IMR-90 (cell line): ENCODE measurements around the gene NAB1. TPM values are rescaled to one million over a fixed set of nuclear protein-coding genes. Genes with fewer than 3 reads are reported as not detected.

ENCODE experiments used
- ATAC-seq: fragments of 200-7000 bp; cut with Tn5 transposase; 2 replicates; pipeline ENCODE4 v1.9.1; 2020; ENCODE audit warnings: low read depth, mild to moderate bottlenecking, moderate library complexity
- BruUV-seq: library from RNA; stranded (reverse); fragments of 400-500 nt; replicated peaks from 2 replicates; lab custom pipeline; 2021; lab: Mats Ljungman, UMichigan
- CTCF ChIA-PET: fragments of 300-600 bp; formaldehyde crosslinking; extraction: SDS; loops from one replicate; lab custom pipeline; 2021; ENCODE audit warnings: antibody characterized with exemption; lab: Yijun Ruan, JAX
- POLR2A ChIA-PET: fragments of 300-600 bp; sonication (Branson Sonifier 250); formaldehyde crosslinking; loops from one replicate; lab custom pipeline; 2022; ENCODE audit warnings: antibody characterized with exemption; ENCODE audit not compliant: unreplicated experiment; lab: Charles Lee
- DNase-seq: peaks from one replicate; pipeline ENCODE4 v3.0.0; 2013
- H2AFZ ChIP-seq: replicated peaks from 2 replicates; pipeline ENCODE3; 2013; ENCODE audit warnings: low read length, mild to moderate bottlenecking; ENCODE audit not compliant: poor library complexity
- H2AK5ac ChIP-seq: 2 replicates; pipeline ENCODE4 v1.6.1; 2013; ENCODE audit warnings: low read depth, low read length, inconsistent platforms
- H2AK9ac ChIP-seq: replicated peaks from 2 replicates; pipeline ENCODE3; 2013; ENCODE audit warnings: mild to moderate bottlenecking, low read depth, low read length, moderate library complexity; ENCODE audit not compliant: poor library complexity
- H2BK120ac ChIP-seq: 2 replicates; pipeline ENCODE4 v1.6.1; 2013; ENCODE audit warnings: low read depth, low read length, inconsistent platforms
- H2BK15ac ChIP-seq: 3 replicates; pipeline ENCODE4 v1.6.1; 2013; ENCODE audit warnings: low read depth, low read length, inconsistent platforms
- H2BK20ac ChIP-seq: 2 replicates; pipeline ENCODE4 v1.6.1; 2013; ENCODE audit warnings: low read depth, mild to moderate bottlenecking, inconsistent platforms, low read length, moderate library complexity
- H2BK5ac ChIP-seq: 2 replicates; pipeline ENCODE4 v1.6.1; 2013; ENCODE audit warnings: mild to moderate bottlenecking, low read depth, low read length, inconsistent platforms; ENCODE audit not compliant: poor library complexity, severe bottlenecking
- H3K14ac ChIP-seq: replicated peaks from 2 replicates; pipeline ENCODE4 v1.6.1; 2013; ENCODE audit warnings: low read depth, low read length, inconsistent platforms
- H3K18ac ChIP-seq: 2 replicates; pipeline ENCODE4 v1.6.1; 2013; ENCODE audit warnings: low read depth, low read length, control low read depth
- H3K23ac ChIP-seq: 2 replicates; pipeline ENCODE4 v1.6.1; 2013; ENCODE audit warnings: low read depth, low read length, inconsistent platforms
- H3K27ac ChIP-seq: 2 replicates; pipeline ENCODE4 v1.5.1; 2013; ENCODE audit warnings: mild to moderate bottlenecking, control low read depth, low read length; ENCODE audit not compliant: insufficient read depth
- H3K27me3 ChIP-seq: 2 replicates; pipeline ENCODE4 v1.6.1; 2013; ENCODE audit warnings: low read length; ENCODE audit not compliant: control insufficient read depth, insufficient read depth
- H3K36me3 ChIP-seq: 2 replicates; pipeline ENCODE4 v1.6.1; 2013; ENCODE audit warnings: low read length, mixed read lengths; ENCODE audit not compliant: control insufficient read depth, insufficient read depth
- H3K4ac ChIP-seq: 2 replicates; pipeline ENCODE4 v1.6.1; 2013; ENCODE audit warnings: low read depth, low read length, inconsistent platforms
- H3K4me1 ChIP-seq: 2 replicates; pipeline ENCODE4 v1.6.1; 2013; ENCODE audit warnings: low read length, mixed read lengths; ENCODE audit not compliant: control insufficient read depth, insufficient read depth
- H3K4me2 ChIP-seq: 2 replicates; pipeline ENCODE4 v1.6.1; 2013; ENCODE audit warnings: low read depth, mild to moderate bottlenecking, control low read depth, low read length, moderate library complexity
- H3K4me3 ChIP-seq: 2 replicates; pipeline ENCODE4 v1.5.1; 2013; ENCODE audit warnings: low read depth, mild to moderate bottlenecking, control low read depth, low read length, moderate library complexity; ENCODE audit not compliant: insufficient read depth
- H3K56ac ChIP-seq: 2 replicates; pipeline ENCODE4 v1.6.1; 2013; ENCODE audit warnings: low read length, inconsistent platforms; ENCODE audit not compliant: insufficient read depth; ENCODE audit errors: extremely low read depth
- H3K79me1 ChIP-seq, 2 experiments: 2 replicates each; pipeline ENCODE4 v1.6.1; 2013; ENCODE audit warnings: low read length in 2 of 2, inconsistent platforms in 1 of 2, low read depth in 1 of 2
- H3K9ac ChIP-seq: 2 replicates; pipeline ENCODE4 v1.6.1; 2013; ENCODE audit warnings: low read depth, low read length, control low read depth
- H3K9me1 ChIP-seq: 2 replicates; pipeline ENCODE4 v1.6.1; 2013; ENCODE audit warnings: low read length, inconsistent platforms; ENCODE audit not compliant: insufficient read depth
- H3K9me3 ChIP-seq: 2 replicates; pipeline ENCODE4 v1.6.1; 2013; ENCODE audit warnings: low read length; ENCODE audit not compliant: control insufficient read depth, insufficient read depth
- H4K20me1 ChIP-seq: 2 replicates; pipeline ENCODE4 v1.6.1; 2013; ENCODE audit warnings: low read length, inconsistent platforms; ENCODE audit not compliant: insufficient read depth
- H4K5ac ChIP-seq: 2 replicates; pipeline ENCODE4 v1.6.1; 2013; ENCODE audit warnings: mild to moderate bottlenecking, low read depth, low read length, control low read depth
- H4K8ac ChIP-seq, 2 experiments: 2 replicates each; pipeline ENCODE4 v1.6.1; 2013; ENCODE audit warnings: low read depth in 2 of 2, low read length in 2 of 2, control low read depth in 1 of 2, inconsistent platforms in 1 of 2
- H4K91ac ChIP-seq: 2 replicates; pipeline ENCODE4 v1.6.1; 2013; ENCODE audit warnings: low read depth, low read length, inconsistent platforms; ENCODE audit not compliant: insufficient read depth
- BHLHE40 ChIP-seq: fragments of 150-350 bp; IDR thresholded peaks from 2 replicates; pipeline ENCODE4 v1.6.1; 2016; ENCODE audit warnings: mild to moderate bottlenecking, low read depth, low read length
- CHD1 ChIP-seq: IDR thresholded peaks from 2 replicates; pipeline ENCODE4 v1.6.1; 2012; ENCODE audit warnings: low read depth, low read length, improper control_type of control experiment
- FOS ChIP-seq: fragments of 150-350 bp; IDR thresholded peaks from 2 replicates; pipeline ENCODE4 v1.6.1; 2016; ENCODE audit warnings: low read depth, low read length
- MAZ ChIP-seq: IDR thresholded peaks from 2 replicates; pipeline ENCODE4 v1.6.1; 2012; ENCODE audit warnings: low read depth, mild to moderate bottlenecking, low read length, improper control_type of control experiment, moderate library complexity, borderline replicate concordance
- NFE2L2 ChIP-seq: fragments of 150-350 bp; IDR thresholded peaks from 2 replicates; pipeline ENCODE4 v1.6.1; 2016; ENCODE audit warnings: low read depth, mild to moderate bottlenecking, low read length
- RAD21 ChIP-seq: IDR thresholded peaks from 2 replicates; pipeline ENCODE4 v1.6.1; 2012; ENCODE audit warnings: low read length, improper control_type of control experiment
- RFX5 ChIP-seq: IDR thresholded peaks from 2 replicates; pipeline ENCODE4 v1.8.0; 2012; ENCODE audit warnings: low read depth, mild to moderate bottlenecking, low read length, moderate library complexity
- dilution Hi-C: fragments of 300-500 bp; cut with HindIII; formaldehyde crosslinking; loops from one replicate; pipeline ENCODE4 v1.14.3; 2018; ENCODE audit warnings: low sequenced_read_pairs; ENCODE audit not compliant: unreplicated experiment
- in situ Hi-C: fragments of 300-500 bp; cut with MboI; formaldehyde crosslinking; loops from 3 replicates; pipeline ENCODE4 v1.14.3; 2019; ENCODE audit warnings: low sequenced_read_pairs, inconsistent platforms, mixed read lengths
- intact Hi-C: fragments of 100-400 bp; cut with micrococcal nuclease; formaldehyde crosslinking; loops from 2 replicates; pipeline ENCODE4 v1.10.0; 2022
- polyA plus RNA-seq, 3 experiments: library from polyadenylated mRNA; depleted of rRNA; stranded (reverse); fragments of >200 nt; gene quantifications; 2 replicates each; pipeline ENCODE4 v1.2.3, GENCODE V29; 2012; ENCODE audit warnings: low replicate concordance in 1 of 3
- total RNA-seq: library from RNA; depleted of rRNA; stranded (reverse); fragments of >200 nt; gene quantifications from 2 replicates; pipeline ENCODE4 v1.2.3, GENCODE V29; 2012
- TF ChIP-seq, protein P1 (sequence below): conservative IDR thresholded peaks from 2 replicates; pipeline ENCODE4 v1.5.1; 2012; ENCODE audit warnings: mild to moderate bottlenecking, low read depth, low read length, improper control_type of control experiment
- TF ChIP-seq, protein P2 (sequence below): fragments of 150-350 bp; IDR thresholded peaks from 2 replicates; pipeline ENCODE4 v1.6.1; 2016; ENCODE audit warnings: low read depth, mild to moderate bottlenecking, low read length, moderate library complexity, borderline replicate concordance

NAB1 gene
- total and polyA plus RNA-seq, 2 of the 4 experiments (the other 2 are of a cell fraction) = 11.9 to 31.2 TPM

DNA sequence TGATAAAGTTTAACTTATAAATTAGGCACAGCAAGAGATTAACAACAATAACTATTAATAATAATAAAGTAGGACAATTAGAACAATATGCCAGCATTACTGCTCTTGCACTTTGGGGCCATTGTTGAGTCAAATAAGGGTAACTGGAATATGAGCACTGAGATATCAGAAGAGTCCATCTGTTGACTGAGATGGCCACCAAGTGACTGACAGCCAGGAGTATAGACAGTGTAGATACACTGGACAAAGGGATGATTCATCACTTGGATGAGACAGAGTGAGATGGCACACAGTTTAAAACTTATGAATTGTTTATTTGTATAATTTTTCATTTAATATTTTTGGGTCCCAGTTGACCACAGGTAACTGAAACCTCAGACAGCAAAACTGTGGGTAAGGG lies 20.0 kb downstream of the NAB1 start:
- H3K4me2 ChIP-seq = no peak overlapping the region
- no peak overlapping the region for H3K4me3 ChIP-seq
- H3K14ac ChIP-seq = no peak overlapping the region
- no peak overlapping the region for H3K23ac ChIP-seq
- H4K8ac ChIP-seq = no peak overlapping the region
- no peak overlapping the region for H4K5ac ChIP-seq
- H3K18ac ChIP-seq = no peak overlapping the region
- peaks cover 2% of the 10 kb centered on the region; the same call in 1 of the 2 replicates for H3K4me1 ChIP-seq
- in situ Hi-C loops = no loop called here
- ChIA-PET POLR2A (no interaction called here), CTCF (no interaction called here)
- dilution Hi-C loops = no loop called here
- no peak overlapping the region for H2AK5ac ChIP-seq
- H2BK120ac ChIP-seq = no peak overlapping the region
- no peaks in the 10 kb centered on the region for H3K9me3 ChIP-seq
- H3K4ac ChIP-seq = no peak overlapping the region
- no peaks in the 10 kb centered on the region for H3K27me3 ChIP-seq
- DNase-seq (no peak), ATAC-seq (no peak)
- H3K9me1 ChIP-seq = no peaks in the 10 kb centered on the region; the same call in 1 of the 2 replicates
- H2AFZ ChIP-seq = no peak overlapping the region
- H2AK9ac ChIP-seq = no peak overlapping the region
- no peak overlapping the region for H2BK15ac ChIP-seq
- peaks cover 4% of the 10 kb centered on the region; the same call in 1 of the 2 replicates for H4K20me1 ChIP-seq
- no peak overlapping the region for H2BK20ac ChIP-seq
- peaks cover 6% of the 10 kb centered on the region for H3K36me3 ChIP-seq
- H2BK5ac ChIP-seq = no peak overlapping the region
- no peak overlapping the region for H4K91ac ChIP-seq
- peaks cover 18 to 31% of the 10 kb centered on the region in 2 experiments for H3K79me1 ChIP-seq
- intact Hi-C loops = no loop called here
- H3K27ac ChIP-seq = no peak overlapping the region
- no peak overlapping the region for H3K9ac ChIP-seq
- no peak for TF ChIP-seq MAZ
- TF ChIP-seq, protein P1, sequence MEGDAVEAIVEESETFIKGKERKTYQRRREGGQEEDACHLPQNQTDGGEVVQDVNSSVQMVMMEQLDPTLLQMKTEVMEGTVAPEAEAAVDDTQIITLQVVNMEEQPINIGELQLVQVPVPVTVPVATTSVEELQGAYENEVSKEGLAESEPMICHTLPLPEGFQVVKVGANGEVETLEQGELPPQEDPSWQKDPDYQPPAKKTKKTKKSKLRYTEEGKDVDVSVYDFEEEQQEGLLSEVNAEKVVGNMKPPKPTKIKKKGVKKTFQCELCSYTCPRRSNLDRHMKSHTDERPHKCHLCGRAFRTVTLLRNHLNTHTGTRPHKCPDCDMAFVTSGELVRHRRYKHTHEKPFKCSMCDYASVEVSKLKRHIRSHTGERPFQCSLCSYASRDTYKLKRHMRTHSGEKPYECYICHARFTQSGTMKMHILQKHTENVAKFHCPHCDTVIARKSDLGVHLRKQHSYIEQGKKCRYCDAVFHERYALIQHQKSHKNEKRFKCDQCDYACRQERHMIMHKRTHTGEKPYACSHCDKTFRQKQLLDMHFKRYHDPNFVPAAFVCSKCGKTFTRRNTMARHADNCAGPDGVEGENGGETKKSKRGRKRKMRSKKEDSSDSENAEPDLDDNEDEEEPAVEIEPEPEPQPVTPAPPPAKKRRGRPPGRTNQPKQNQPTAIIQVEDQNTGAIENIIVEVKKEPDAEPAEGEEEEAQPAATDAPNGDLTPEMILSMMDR = no peak
- TF ChIP-seq NFE2L2 = no peak
- TF ChIP-seq, protein P2, sequence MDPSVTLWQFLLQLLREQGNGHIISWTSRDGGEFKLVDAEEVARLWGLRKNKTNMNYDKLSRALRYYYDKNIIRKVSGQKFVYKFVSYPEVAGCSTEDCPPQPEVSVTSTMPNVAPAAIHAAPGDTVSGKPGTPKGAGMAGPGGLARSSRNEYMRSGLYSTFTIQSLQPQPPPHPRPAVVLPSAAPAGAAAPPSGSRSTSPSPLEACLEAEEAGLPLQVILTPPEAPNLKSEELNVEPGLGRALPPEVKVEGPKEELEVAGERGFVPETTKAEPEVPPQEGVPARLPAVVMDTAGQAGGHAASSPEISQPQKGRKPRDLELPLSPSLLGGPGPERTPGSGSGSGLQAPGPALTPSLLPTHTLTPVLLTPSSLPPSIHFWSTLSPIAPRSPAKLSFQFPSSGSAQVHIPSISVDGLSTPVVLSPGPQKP = no peak
- no peak for TF ChIP-seq BHLHE40
- TF ChIP-seq CHD1 = no peak
- TF ChIP-seq FOS = no peak
- no peak for TF ChIP-seq RAD21
- no peak for TF ChIP-seq RFX5
- H3K56ac ChIP-seq = no peak overlapping the region
- BruUV-seq = no TSS peak
